ENCODE data around the gene ARID1B.

DNA sequence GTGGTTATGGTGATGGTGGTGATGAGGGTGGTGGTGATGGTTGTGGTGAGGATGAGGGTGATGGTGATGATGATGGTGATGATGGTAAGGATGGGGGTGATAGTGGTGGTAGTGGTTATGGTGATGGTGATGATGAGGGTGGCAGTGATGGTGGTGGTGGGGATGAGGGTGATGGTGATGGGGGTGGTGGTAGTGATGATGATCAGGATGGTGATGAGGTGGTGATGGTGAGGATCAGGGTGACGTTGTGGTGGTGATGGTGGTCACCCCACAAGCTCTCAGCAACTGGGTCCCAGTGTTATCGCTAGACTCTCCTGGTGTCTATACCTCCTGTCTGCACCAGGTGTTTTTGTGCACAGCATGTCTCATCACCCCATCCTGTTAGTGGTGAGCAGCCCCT, 461.2 kb downstream of the ARID1B start:
- TF ChIP-seq, protein P1, sequence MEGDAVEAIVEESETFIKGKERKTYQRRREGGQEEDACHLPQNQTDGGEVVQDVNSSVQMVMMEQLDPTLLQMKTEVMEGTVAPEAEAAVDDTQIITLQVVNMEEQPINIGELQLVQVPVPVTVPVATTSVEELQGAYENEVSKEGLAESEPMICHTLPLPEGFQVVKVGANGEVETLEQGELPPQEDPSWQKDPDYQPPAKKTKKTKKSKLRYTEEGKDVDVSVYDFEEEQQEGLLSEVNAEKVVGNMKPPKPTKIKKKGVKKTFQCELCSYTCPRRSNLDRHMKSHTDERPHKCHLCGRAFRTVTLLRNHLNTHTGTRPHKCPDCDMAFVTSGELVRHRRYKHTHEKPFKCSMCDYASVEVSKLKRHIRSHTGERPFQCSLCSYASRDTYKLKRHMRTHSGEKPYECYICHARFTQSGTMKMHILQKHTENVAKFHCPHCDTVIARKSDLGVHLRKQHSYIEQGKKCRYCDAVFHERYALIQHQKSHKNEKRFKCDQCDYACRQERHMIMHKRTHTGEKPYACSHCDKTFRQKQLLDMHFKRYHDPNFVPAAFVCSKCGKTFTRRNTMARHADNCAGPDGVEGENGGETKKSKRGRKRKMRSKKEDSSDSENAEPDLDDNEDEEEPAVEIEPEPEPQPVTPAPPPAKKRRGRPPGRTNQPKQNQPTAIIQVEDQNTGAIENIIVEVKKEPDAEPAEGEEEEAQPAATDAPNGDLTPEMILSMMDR (IDR thresholded peaks at IDR 0.05) = no peak
- TF ChIP-seq EZH2 (IDR thresholded peaks at IDR 0.05; ENCODE audit: borderline replicate concordance, insufficient read depth, low read depth, low read length, poor library complexity, severe bottlenecking) = no peak
